ENCODE results near the gene HDAC10. TPM values are rescaled to one million over a fixed set of nuclear protein-coding genes. Genes with fewer than 3 reads are reported as not detected.

Gene HDAC10
- total RNA-seq, 4 donors from 2014 or later, result 10.2 to 19.5 (median 17.4) TPM

DNA sequence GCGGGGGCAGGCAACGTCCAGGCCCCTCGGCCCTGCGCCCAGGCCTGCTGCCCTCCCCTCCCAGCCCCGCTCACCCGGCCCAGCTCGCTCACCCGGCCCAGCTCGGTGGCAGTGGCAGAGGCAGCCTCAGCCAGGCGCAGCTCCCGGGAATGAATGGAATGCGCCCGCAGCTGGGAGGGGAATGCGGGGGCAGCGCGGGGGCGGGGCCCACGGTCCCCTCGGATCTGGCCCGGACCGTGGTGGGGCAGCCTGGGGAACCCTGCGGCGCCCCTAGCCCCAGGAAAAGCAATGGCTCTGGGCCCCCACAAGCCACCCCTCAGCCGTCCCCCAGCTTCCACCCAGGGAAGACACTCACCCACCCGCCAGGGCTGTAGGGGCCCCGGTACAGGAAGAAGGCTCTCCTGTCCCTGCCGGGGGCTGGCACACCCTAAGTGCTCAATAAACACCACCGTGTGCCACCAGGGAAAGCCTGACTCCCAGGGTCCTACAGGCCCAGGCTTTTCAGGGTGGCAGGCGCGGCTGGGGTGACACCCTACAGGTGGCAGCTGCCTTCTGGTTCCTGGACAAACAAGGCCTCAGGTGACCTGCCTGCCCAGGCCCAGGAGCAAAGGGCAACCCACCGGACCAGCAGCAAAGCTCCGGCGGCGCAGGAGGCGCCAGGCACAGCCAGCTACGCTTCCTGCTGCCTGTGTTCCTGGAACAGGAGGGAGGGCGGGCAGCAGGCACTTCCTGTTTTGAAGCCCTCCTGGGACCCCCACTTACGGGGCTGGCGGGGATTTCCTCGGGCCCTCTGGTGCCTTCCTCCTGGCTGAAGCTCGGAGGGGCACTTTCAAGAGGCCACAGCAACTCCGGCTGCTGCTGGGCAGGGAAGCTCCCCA, 42.6 kb upstream of the HDAC10 start:
- Histone ChIP-seq H3K4me3 (peak overlapping the region; percentile 42 to 55 (median 45)), H3K27ac (replicated peaks in 1 of 4) (peak overlapping the region; percentile 81 to 91 (median 86)), H3K9me3 (no peaks in the 10 kb centered on the region), H3K27me3 (peaks cover 0 to 6% (median 0%) of the 10 kb centered on the region in 4 donors), H3K36me3 (peaks cover 15 to 33% (median 26%) of the 10 kb centered on the region in 4 donors), H3K4me1 (peaks cover 51 to 90% (median 78%) of the 10 kb centered on the region in 4 donors)
- DNase-seq (ENCODE audit: extremely low spot score), result no peak
- TF ChIP-seq, protein P1, sequence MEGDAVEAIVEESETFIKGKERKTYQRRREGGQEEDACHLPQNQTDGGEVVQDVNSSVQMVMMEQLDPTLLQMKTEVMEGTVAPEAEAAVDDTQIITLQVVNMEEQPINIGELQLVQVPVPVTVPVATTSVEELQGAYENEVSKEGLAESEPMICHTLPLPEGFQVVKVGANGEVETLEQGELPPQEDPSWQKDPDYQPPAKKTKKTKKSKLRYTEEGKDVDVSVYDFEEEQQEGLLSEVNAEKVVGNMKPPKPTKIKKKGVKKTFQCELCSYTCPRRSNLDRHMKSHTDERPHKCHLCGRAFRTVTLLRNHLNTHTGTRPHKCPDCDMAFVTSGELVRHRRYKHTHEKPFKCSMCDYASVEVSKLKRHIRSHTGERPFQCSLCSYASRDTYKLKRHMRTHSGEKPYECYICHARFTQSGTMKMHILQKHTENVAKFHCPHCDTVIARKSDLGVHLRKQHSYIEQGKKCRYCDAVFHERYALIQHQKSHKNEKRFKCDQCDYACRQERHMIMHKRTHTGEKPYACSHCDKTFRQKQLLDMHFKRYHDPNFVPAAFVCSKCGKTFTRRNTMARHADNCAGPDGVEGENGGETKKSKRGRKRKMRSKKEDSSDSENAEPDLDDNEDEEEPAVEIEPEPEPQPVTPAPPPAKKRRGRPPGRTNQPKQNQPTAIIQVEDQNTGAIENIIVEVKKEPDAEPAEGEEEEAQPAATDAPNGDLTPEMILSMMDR (IDR thresholded peaks at IDR 0.05), result no peak
- TF ChIP-seq POLR2A (IDR thresholded peaks at IDR 0.05; ENCODE audit: low read depth) (no peak), POLR2AphosphoS5 (IDR thresholded peaks at IDR 0.05) (peak; percentile 6 to 9), EP300 (IDR thresholded peaks at IDR 0.05) (no peak)
- intact Hi-C loops (cut with DNase I), result loop anchor here (5.0 kb wide), 1 partner anchor 34 kb away; the partner anchor contains the start of gene DENND6B
- WGBS, result 67% methylated on average over 2 of the region's 42 CpGs

DNA sequence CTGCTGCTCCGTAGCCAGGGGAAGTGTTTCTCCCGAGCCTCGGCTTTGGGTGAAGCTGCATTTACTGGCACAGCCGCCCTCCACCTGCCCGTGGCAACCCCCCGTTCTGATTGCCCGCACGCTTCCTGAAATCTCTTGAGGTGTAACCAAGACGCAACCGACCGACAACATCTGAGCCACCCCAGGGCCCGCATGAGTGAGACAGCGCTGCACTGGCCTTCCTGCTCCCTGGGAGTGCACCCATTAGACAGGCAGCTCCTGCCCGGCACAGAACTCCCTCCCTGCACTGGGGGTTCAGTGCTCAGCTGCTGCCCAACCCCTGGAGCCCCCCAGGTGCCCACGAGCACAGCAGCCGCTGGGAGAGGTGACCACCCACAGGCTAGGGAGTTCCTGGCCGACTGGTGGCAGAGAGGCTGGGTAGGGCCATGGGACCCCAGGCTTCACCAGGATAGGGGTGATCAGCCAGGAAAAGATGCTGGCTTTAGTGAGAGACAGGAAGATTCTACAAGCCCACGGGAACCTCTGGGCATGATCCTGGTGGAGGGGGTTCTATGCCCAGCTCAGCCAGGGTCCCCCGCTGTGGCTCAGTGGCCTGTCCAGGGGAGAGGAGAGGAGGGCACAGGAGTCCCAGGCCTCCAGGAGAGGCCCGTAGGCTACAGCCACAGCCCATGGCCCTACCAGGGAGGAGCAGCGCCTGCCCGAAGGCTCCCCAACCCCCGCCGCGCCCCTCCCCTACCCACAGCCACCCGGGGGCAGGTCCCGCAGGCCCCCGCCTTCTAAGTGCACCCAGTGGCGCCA, 41.8 kb upstream of the HDAC10 start:
- H3K4me3 ChIP-seq, result peak overlapping the region; percentile 42 to 55 (median 45)
- peaks cover 22 to 41% (median 34%) of the 10 kb centered on the region in 4 donors for H3K36me3 ChIP-seq
- H3K9me3 ChIP-seq, result no peaks in the 10 kb centered on the region
- H3K27ac ChIP-seq (replicated peaks in 1 of 4), result peak overlapping the region; percentile 81 to 91 (median 86)
- WGBS, result 43% methylated on average over 8 of the region's 29 CpGs
- H3K27me3 ChIP-seq, result peaks cover 0 to 6% (median 0%) of the 10 kb centered on the region in 4 donors
- no peak for DNase-seq (ENCODE audit: extremely low spot score)
- TF ChIP-seq EP300 (IDR thresholded peaks at IDR 0.05) (no peak), POLR2AphosphoS5 (IDR thresholded peaks at IDR 0.05) (no peak), POLR2A (IDR thresholded peaks at IDR 0.05; ENCODE audit: low read depth) (no peak)
- TF ChIP-seq, protein P1 (IDR thresholded peaks at IDR 0.05), result no peak
- H3K4me1 ChIP-seq, result peaks cover 42 to 82% (median 70%) of the 10 kb centered on the region in 4 donors
- intact Hi-C loops (cut with DNase I), result loop anchor here (5.0 kb wide), 1 partner anchor 34 kb away; the partner anchor contains the start of gene DENND6B

DNA sequence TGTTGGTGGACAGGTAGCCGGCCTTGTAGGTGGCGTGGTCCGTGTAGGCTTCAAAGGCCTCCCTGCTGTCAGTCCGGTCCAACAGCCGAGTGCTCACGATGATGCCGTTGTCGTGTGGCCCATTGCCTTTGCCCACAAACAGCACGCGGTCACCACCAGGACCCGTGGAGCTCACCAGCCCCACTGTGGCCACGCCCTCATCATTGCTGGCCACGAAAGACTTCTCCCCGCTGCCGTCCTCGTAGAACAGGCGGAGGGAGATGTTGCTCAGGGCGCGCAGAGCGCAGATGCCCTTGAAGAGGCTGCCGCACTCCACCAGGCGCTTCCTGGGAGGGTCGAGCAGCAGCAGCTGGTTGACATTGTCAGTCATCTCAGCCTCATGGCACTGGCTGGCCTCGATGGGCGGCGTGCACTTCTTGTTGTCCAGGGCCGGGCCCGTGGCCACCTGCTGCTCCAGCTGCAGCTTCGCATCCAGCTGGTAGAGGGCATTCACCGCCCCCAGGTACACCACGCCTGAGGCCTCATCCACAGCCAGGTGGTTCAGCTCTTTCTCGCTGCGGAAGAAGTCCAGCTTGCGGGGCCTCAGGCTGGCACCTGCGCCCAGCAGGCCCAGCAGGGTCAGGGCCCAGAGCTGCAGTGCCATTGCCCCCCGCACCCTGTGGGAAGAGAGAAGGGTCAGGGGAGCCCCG, 39.0 kb upstream of the HDAC10 start:
- peaks cover 44 to 65% (median 58%) of the 10 kb centered on the region in 4 donors for H3K36me3 ChIP-seq
- peaks cover 28 to 59% (median 43%) of the 10 kb centered on the region in 4 donors for H3K4me1 ChIP-seq
- no peaks in the 10 kb centered on the region for H3K9me3 ChIP-seq
- H3K27ac ChIP-seq (replicated peaks in 1 of 4), result no peak overlapping the region
- TF ChIP-seq POLR2AphosphoS5 (IDR thresholded peaks at IDR 0.05) (no peak), POLR2A (IDR thresholded peaks at IDR 0.05; ENCODE audit: low read depth) (no peak), EP300 (IDR thresholded peaks at IDR 0.05) (no peak)
- TF ChIP-seq, protein P1 (IDR thresholded peaks at IDR 0.05), result no peak
- H3K27me3 ChIP-seq, result peaks cover 0 to 6% (median 0%) of the 10 kb centered on the region in 4 donors
- intact Hi-C loops (cut with DNase I), result loop anchor here (5.0 kb wide), 1 partner anchor 37 kb away; the partner anchor contains the start of gene DENND6B
- H3K4me3 ChIP-seq, result no peak overlapping the region
- WGBS, result 83% methylated on average over 5 of the region's 37 CpGs
- no peak for DNase-seq (ENCODE audit: extremely low spot score)
